Suprapubic skin (tissue), 4 donors: ENCODE data around the gene IKZF5. TPM values are rescaled to one million over a fixed set of nuclear protein-coding genes. Genes with fewer than 3 reads are reported as not detected.

Experiments
- DNase-seq, 2 donors: peaks; one replicate each; pipeline ENCODE4 v3.0.0-alpha.2; 2019; ENCODE audit warnings: low spot score in 2 of 2
- H3K27ac ChIP-seq: fragments of 200-600 bp; sonication (generic); one replicate; pipeline ENCODE4 v1.5.1; 2019
- H3K27me3 ChIP-seq: fragments of 200-600 bp; sonication (generic); one replicate; pipeline ENCODE4 v1.5.1; 2019
- H3K36me3 ChIP-seq: fragments of 200-600 bp; sonication (generic); one replicate; pipeline ENCODE4 v1.5.1; 2019
- H3K4me1 ChIP-seq: fragments of 200-600 bp; sonication (generic); one replicate; pipeline ENCODE4 v1.5.1; 2019
- H3K4me3 ChIP-seq: fragments of 200-600 bp; sonication (generic); one replicate; pipeline ENCODE4 v1.5.1; 2019; ENCODE audit warnings: mild to moderate bottlenecking
- H3K9me3 ChIP-seq: fragments of 200-600 bp; sonication (generic); one replicate; pipeline ENCODE4 v1.5.1; 2019
- CTCF ChIP-seq, 2 donors: fragments of 200-600 bp in 1 of 2; fragments of 450-650 bp in 1 of 2; sonication (generic) in 1 of 2; IDR thresholded peaks; one replicate each; pipeline ENCODE4 v1.5.1; 2016 to 2019; ENCODE audit warnings: antibody characterized with exemption in 2 of 2, mild to moderate bottlenecking in 1 of 2, moderate library complexity in 1 of 2
- EP300 ChIP-seq: sonication (generic); formaldehyde crosslinking; IDR thresholded peaks from one replicate; pipeline ENCODE4 v1.6.1; 2017; ENCODE audit warnings: antibody characterized with exemption
- POLR2A ChIP-seq, 2 donors: fragments of 450-650 bp; IDR thresholded peaks; one replicate each; pipeline ENCODE4 v1.6.1; 2017; ENCODE audit warnings: antibody characterized with exemption in 2 of 2, mild to moderate bottlenecking in 2 of 2, moderate library complexity in 2 of 2
- POLR2AphosphoS5 ChIP-seq, 3 donors: sonication (generic); formaldehyde crosslinking; IDR thresholded peaks; one replicate each; pipeline ENCODE4 v1.6.1; 2017; ENCODE audit warnings: antibody characterized with exemption in 3 of 3
- WGBS: methylation state at CpG from one replicate; pipeline ENCODE4 v1.1.5; 2018; 5-methylcytosine and 5-hydroxymethylcytosine counted together
- total RNA-seq, 4 donors: library from RNA; depleted of rRNA; stranded (reverse); fragments of >200 nt; gene quantifications; one replicate each; pipeline ENCODE4 v1.1.0, GENCODE V29; 2016

Gene IKZF5
- total RNA-seq, 4 donors from 2014 or later: 9.5 to 25.2 (median 12.9) TPM

- H3K4me3 ChIP-seq: no peak overlapping the region
- no peaks in the 10 kb centered on the region for H3K9me3 ChIP-seq
- H3K36me3 ChIP-seq: no peaks in the 10 kb centered on the region
- TF ChIP-seq EP300 (no peak), CTCF (IDR thresholded peaks at IDR 0.05) (no peak), POLR2AphosphoS5 (IDR thresholded peaks at IDR 0.05) (no peak)
- no peak for DNase-seq
- H3K4me1 ChIP-seq: peaks cover 14% of the 10 kb centered on the region
- H3K27ac ChIP-seq: no peak overlapping the region
- 47% methylated on average over 3 of the region's 3 CpGs for WGBS
- no peaks in the 10 kb centered on the region for H3K27me3 ChIP-seq
Observed at GRCh38 chr10:123021517-123021916, 12.9 kb upstream of the IKZF5 start.

- no peaks in the 10 kb centered on the region for H3K27me3 ChIP-seq
- no peaks in the 10 kb centered on the region for H3K9me3 ChIP-seq
- WGBS: 75% methylated on average over 1 of the region's 1 CpG
- TF ChIP-seq POLR2A (IDR thresholded peaks at IDR 0.05) (no peak), CTCF (IDR thresholded peaks at IDR 0.05) (no peak), EP300 (no peak), POLR2AphosphoS5 (IDR thresholded peaks at IDR 0.05) (no peak)
- no peak overlapping the region for H3K27ac ChIP-seq
- no peak overlapping the region for H3K4me3 ChIP-seq
- H3K36me3 ChIP-seq: no peaks in the 10 kb centered on the region
- H3K4me1 ChIP-seq: peaks cover 21% of the 10 kb centered on the region
- DNase-seq: no peak
Observed at GRCh38 chr10:123019941-123020703, 11.5 kb upstream of the IKZF5 start.

GRCh38 chr10:123019264-123019663 is 10.7 kb upstream of the IKZF5 start:
- Histone ChIP-seq H3K36me3 (no peaks in the 10 kb centered on the region), H3K4me3 (no peak overlapping the region), H3K9me3 (no peaks in the 10 kb centered on the region), H3K4me1 (peaks cover 29% of the 10 kb centered on the region), H3K27ac (no peak overlapping the region), H3K27me3 (no peaks in the 10 kb centered on the region)
- no peak for DNase-seq
- WGBS: 70% methylated on average over 3 of the region's 3 CpGs
- TF ChIP-seq POLR2A (IDR thresholded peaks at IDR 0.05) (no peak), EP300 (no peak), CTCF (IDR thresholded peaks at IDR 0.05) (no peak), POLR2AphosphoS5 (IDR thresholded peaks at IDR 0.05) (no peak)

GRCh38 chr10:123018531-123018930 is 9.9 kb upstream of the IKZF5 start:
- DNase-seq: no peak
- TF ChIP-seq EP300 (no peak), CTCF (IDR thresholded peaks at IDR 0.05) (no peak)
- Histone ChIP-seq H3K4me3 (no peak overlapping the region), H3K4me1 (peaks cover 35% of the 10 kb centered on the region), H3K36me3 (no peaks in the 10 kb centered on the region), H3K9me3 (no peaks in the 10 kb centered on the region), H3K27ac (no peak overlapping the region), H3K27me3 (no peaks in the 10 kb centered on the region)
- 90% methylated on average over 7 of the region's 7 CpGs for WGBS

GRCh38 chr10:123017421-123018165 is 9.0 kb upstream of the IKZF5 start:
- Histone ChIP-seq H3K27me3 (no peaks in the 10 kb centered on the region), H3K27ac (peak overlapping the region; percentile 20), H3K9me3 (no peaks in the 10 kb centered on the region), H3K4me3 (no peak overlapping the region), H3K4me1 (peaks cover 38% of the 10 kb centered on the region), H3K36me3 (no peaks in the 10 kb centered on the region)
- 65% methylated on average over 9 of the region's 9 CpGs for WGBS
- TF ChIP-seq EP300 (no peak), POLR2A (IDR thresholded peaks at IDR 0.05) (no peak)
- DNase-seq: no peak
